Astrocyte (in vitro differentiated cells and primary cell): ENCODE results near the gene JOSD1.

Experiments used
- CTCF ChIP-seq: IDR thresholded peaks from 2 replicates; pipeline ENCODE4 v1.5.1; 2011; ENCODE audit warnings: low read depth, mild to moderate bottlenecking, inconsistent platforms, low read length, moderate library complexity; ENCODE audit not compliant: insufficient read depth
- EZH2 ChIP-seq: IDR thresholded peaks from 2 replicates; pipeline ENCODE4 v1.6.1; 2012; ENCODE audit warnings: mild to moderate bottlenecking, low read length, inconsistent platforms; ENCODE audit not compliant: insufficient read depth

DNA sequence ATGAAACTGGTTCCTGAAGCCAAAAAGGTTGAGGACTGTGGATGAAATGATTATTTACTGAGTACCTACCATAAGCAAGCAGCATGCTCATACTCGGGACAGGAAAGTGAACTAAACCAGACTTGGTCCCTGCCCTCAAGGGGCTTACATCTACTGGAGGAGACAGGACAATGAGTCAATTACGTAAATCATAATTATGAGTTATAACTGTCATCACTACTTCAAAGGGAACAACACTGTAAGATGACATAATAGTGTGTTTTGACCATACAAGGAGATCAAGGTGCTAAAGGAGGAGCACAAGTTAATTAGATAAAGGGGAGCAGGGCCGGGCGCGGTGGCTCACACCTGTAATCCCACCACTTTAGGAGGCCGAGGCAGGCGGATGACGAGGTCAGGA lies 47.0 kb downstream of the JOSD1 start:
- no peak for TF ChIP-seq CTCF
- TF ChIP-seq EZH2, result no peak
